ENCODE data around the gene GDF7. TPM values are rescaled to one million over a fixed set of nuclear protein-coding genes. Genes with fewer than 3 reads are reported as not detected.

GDF7 gene
- total RNA-seq, 3 donors from 2014 or later: under 0.01 to 0.15 (median under 0.01) TPM

DNA sequence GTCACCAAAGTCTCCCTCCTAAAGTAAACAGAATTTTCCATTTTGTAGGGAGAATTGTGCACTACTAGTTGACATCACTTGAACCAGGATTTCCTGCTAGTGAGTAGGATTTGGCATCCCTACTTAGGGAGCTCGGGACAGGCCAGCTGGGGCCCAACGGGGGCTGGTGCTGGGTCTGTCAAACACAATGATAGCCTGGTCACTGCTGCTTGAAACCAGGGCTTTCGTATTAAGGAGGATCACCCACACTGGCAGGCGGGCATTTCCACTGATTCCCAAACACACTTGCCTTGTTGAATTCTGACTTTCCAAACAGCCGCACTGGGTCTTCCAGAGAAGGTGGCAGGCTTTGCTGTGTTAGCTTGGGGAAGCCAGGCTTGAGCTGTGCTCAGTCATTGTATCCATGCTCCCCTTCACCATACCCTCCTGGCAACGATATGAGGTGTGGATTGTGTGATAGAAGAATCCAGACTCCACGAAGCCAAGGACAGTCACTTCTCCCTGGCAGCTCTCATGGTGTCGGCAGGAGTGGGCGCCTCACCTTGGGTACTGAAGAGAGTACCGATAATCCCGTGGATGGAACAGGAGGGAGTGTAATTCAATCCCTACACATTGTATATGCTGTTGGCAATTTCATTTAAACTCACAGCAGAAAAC lies 7.5 kb downstream of the GDF7 start:
- intact Hi-C loops (cut with DNase I; ENCODE audit: low total_unique reads): no loop called here
- no peaks in the 10 kb centered on the region for H3K36me3 ChIP-seq
- no peak overlapping the region for H3K27ac ChIP-seq
- no peak overlapping the region for H3K4me3 ChIP-seq
- no peaks in the 10 kb centered on the region for H3K4me1 ChIP-seq
- DNase-seq (ENCODE audit: low spot score in 2 of 2): no peak
- TF ChIP-seq POLR2A (IDR thresholded peaks at IDR 0.05) (no peak), POLR2AphosphoS5 (IDR thresholded peaks at IDR 0.05) (no peak)
- TF ChIP-seq, protein P1, sequence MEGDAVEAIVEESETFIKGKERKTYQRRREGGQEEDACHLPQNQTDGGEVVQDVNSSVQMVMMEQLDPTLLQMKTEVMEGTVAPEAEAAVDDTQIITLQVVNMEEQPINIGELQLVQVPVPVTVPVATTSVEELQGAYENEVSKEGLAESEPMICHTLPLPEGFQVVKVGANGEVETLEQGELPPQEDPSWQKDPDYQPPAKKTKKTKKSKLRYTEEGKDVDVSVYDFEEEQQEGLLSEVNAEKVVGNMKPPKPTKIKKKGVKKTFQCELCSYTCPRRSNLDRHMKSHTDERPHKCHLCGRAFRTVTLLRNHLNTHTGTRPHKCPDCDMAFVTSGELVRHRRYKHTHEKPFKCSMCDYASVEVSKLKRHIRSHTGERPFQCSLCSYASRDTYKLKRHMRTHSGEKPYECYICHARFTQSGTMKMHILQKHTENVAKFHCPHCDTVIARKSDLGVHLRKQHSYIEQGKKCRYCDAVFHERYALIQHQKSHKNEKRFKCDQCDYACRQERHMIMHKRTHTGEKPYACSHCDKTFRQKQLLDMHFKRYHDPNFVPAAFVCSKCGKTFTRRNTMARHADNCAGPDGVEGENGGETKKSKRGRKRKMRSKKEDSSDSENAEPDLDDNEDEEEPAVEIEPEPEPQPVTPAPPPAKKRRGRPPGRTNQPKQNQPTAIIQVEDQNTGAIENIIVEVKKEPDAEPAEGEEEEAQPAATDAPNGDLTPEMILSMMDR (IDR thresholded peaks at IDR 0.05): no peak
- H3K27me3 ChIP-seq: peaks cover 0 to 41% of the 10 kb centered on the region in 2 donors
- H3K9me3 ChIP-seq: no peaks in the 10 kb centered on the region

DNA sequence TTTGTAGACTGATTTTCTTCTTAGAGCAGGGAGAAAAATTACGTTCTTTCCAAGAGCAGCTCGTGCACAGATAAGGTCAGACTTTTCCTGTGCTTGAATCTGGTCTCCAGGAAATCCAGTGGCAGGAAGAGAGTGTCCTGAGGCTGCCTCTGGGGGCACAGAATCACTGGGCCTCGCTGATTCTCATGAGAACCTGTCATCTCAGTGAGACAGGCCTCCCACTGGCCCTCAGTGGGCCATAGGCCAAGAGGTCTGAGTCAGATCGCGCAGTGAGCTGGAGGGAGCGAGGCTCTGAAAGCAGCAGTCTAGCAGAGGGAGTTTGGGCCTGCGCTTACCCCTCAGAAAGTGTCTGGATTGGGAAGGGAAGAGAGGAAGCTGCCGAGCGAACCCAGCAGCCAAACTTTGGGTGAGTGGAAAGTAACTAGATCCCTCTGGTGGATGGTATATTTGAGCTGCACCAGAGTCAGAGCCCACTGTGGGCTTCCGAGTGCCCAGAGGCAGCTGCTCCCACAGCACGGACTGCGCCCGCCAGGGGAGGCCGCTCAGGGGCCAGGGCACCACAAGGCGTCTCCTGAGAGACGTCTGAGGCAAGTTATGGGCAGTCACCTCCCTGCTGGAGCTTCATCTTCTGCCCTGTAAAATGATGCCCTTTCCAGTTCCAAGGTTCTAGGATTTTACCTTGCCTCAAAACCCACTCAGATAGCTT lies 8.2 kb downstream of the GDF7 start:
- TF ChIP-seq POLR2AphosphoS5 (IDR thresholded peaks at IDR 0.05): no peak
- TF ChIP-seq, protein P1 (IDR thresholded peaks at IDR 0.05): no peak
- TF ChIP-seq POLR2A (IDR thresholded peaks at IDR 0.05): no peak
- intact Hi-C loops (cut with DNase I; ENCODE audit: low total_unique reads): no loop called here
- no peaks in the 10 kb centered on the region for H3K36me3 ChIP-seq
- H3K4me3 ChIP-seq: no peak overlapping the region
- H3K4me1 ChIP-seq: no peaks in the 10 kb centered on the region
- H3K27ac ChIP-seq: no peak overlapping the region
- DNase-seq (ENCODE audit: low spot score in 2 of 2): no peak
- no peaks in the 10 kb centered on the region for H3K9me3 ChIP-seq
- H3K27me3 ChIP-seq: peaks cover 0 to 34% of the 10 kb centered on the region in 2 donors

DNA sequence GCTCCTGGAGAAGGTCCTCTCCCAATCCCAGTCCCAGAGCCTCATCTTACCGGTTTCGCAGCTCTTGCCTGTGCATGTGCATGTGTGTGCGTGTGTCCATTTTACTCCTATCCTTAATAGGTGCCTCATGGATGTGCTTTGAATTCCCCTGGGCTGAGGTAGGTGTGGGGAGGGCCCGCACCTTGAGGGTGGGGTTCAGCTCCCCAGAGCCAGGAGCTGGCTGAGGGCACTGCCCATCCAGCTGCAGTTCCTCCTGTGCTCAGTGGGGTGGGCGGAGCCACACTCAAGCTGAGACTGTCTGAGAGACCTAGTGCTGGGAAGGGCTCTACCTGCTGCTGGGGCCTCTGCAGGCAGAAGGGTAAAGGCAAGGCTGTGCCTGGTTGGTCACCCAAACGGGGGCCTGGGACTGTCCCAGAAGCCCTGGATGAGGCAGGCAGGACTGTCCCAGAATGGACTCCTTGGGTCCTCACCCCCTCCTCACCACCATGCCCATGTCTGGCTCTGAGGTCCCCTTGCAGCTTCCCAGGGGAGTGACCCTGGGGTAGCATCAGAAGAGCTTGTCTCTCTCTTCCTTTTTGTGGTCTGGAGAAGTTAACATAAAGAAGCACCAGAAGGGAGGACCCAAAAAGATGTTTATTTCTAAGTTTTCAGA lies 8.9 kb downstream of the GDF7 start:
- H3K4me1 ChIP-seq: no peaks in the 10 kb centered on the region

DNA sequence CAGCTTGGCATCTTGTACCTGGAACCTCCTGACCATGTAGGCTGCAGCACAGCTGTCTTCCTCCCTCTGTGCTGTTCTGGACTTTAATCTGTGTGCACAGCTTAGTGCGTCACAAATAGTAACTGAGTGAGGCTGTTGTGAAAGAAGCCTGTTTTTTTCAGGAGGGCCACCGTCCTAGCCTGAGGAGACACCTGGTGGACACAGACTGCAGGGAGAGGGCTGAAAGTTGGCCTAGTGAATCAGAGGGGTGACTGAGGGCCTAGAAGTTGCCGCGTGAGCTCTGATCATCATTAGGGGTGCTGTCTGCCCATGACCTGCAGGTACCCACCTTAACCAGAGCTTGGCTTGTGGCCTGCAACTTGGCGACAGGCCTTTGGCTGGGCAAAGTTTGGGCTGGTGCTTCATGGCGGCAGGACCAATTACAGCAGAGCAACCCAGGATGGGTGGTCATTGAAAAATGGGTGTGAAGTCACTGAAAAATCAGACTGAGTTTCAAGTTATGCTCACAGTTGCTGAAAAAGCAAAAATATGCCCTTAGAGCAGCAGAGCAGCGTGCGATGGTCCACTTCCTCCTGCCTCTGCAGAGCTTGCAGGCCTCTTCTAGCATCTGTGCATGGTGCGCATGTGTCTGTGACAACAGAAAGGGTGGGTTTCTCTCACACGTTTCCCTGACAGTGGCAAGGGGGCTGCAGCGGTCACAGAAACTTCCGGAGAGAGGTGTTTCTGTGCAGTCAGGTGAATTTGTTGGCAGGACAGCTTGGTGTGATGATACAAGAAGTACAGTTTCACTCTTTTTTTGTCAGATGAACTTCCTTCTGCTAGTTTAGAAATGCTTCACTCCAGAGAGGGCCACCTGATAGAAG lies 9.6 kb downstream of the GDF7 start:
- Histone ChIP-seq H3K27ac (no peak overlapping the region), H3K9me3 (no peaks in the 10 kb centered on the region), H3K4me3 (no peak overlapping the region), H3K27me3 (peaks cover 0 to 20% of the 10 kb centered on the region in 2 donors), H3K4me1 (no peaks in the 10 kb centered on the region), H3K36me3 (no peaks in the 10 kb centered on the region)
- intact Hi-C loops (cut with DNase I; ENCODE audit: low total_unique reads): no loop called here
- TF ChIP-seq POLR2AphosphoS5 (IDR thresholded peaks at IDR 0.05) (no peak), POLR2A (IDR thresholded peaks at IDR 0.05) (no peak)
- TF ChIP-seq, protein P1 (IDR thresholded peaks at IDR 0.05): no peak
- no peak for DNase-seq (ENCODE audit: low spot score in 2 of 2)

More for the DNA sequence above, 8.9 kb downstream of the GDF7 start:
- Histone ChIP-seq H3K27ac (no peak overlapping the region), H3K27me3 (peaks cover 0 to 27% of the 10 kb centered on the region in 2 donors), H3K4me3 (no peak overlapping the region), H3K36me3 (no peaks in the 10 kb centered on the region), H3K9me3 (no peaks in the 10 kb centered on the region)
- no peak for DNase-seq (ENCODE audit: low spot score in 2 of 2)
- TF ChIP-seq, protein P1 (IDR thresholded peaks at IDR 0.05): no peak
- TF ChIP-seq POLR2AphosphoS5 (IDR thresholded peaks at IDR 0.05) (no peak), POLR2A (IDR thresholded peaks at IDR 0.05) (no peak)
- intact Hi-C loops (cut with DNase I; ENCODE audit: low total_unique reads): no loop called here
